HL-60 (cell line): ENCODE results near the gene HRK.

Experiments
- GABPA ChIP-seq: IDR thresholded peaks from 2 replicates; pipeline ENCODE4 v1.6.1; 2012; ENCODE audit warnings: low read depth
- POLR2AphosphoS5 ChIP-seq: IDR thresholded peaks from 2 replicates; pipeline ENCODE4 v1.6.1; 2012; ENCODE audit warnings: low read depth
- TF ChIP-seq, protein P1 (sequence below): IDR thresholded peaks from one replicate; pipeline ENCODE4 v1.5.1; 2011; ENCODE audit warnings: low read length, control low read depth, inconsistent platforms; ENCODE audit not compliant: insufficient read depth
- TF ChIP-seq, protein P2 (sequence below): IDR thresholded peaks from 2 replicates; pipeline ENCODE4 v1.6.1; 2012; ENCODE audit warnings: low read depth; ENCODE audit not compliant: insufficient replicate concordance

DNA sequence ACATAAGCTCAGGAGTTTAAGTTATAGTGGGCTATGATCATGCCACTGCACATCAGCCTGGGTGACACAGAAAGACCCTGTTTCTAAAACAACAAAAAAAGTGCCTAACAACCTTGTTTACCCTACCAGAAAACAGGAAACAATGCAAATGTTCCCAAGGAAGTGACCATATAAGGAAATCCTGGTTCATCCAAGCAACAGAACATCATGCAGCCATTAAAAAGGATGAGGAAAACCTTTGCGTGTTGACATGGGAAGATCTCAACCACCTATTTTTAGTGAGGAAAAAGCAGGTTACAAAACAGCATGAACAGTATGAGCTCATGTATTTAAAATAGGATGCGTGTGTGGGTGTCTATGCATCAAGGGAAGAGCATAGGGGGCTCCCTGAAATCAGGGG, 13.7 kb downstream of the HRK start:
- TF ChIP-seq, protein P1, sequence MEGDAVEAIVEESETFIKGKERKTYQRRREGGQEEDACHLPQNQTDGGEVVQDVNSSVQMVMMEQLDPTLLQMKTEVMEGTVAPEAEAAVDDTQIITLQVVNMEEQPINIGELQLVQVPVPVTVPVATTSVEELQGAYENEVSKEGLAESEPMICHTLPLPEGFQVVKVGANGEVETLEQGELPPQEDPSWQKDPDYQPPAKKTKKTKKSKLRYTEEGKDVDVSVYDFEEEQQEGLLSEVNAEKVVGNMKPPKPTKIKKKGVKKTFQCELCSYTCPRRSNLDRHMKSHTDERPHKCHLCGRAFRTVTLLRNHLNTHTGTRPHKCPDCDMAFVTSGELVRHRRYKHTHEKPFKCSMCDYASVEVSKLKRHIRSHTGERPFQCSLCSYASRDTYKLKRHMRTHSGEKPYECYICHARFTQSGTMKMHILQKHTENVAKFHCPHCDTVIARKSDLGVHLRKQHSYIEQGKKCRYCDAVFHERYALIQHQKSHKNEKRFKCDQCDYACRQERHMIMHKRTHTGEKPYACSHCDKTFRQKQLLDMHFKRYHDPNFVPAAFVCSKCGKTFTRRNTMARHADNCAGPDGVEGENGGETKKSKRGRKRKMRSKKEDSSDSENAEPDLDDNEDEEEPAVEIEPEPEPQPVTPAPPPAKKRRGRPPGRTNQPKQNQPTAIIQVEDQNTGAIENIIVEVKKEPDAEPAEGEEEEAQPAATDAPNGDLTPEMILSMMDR = no peak
- TF ChIP-seq POLR2AphosphoS5 (no peak), GABPA (no peak)
- TF ChIP-seq, protein P2, sequence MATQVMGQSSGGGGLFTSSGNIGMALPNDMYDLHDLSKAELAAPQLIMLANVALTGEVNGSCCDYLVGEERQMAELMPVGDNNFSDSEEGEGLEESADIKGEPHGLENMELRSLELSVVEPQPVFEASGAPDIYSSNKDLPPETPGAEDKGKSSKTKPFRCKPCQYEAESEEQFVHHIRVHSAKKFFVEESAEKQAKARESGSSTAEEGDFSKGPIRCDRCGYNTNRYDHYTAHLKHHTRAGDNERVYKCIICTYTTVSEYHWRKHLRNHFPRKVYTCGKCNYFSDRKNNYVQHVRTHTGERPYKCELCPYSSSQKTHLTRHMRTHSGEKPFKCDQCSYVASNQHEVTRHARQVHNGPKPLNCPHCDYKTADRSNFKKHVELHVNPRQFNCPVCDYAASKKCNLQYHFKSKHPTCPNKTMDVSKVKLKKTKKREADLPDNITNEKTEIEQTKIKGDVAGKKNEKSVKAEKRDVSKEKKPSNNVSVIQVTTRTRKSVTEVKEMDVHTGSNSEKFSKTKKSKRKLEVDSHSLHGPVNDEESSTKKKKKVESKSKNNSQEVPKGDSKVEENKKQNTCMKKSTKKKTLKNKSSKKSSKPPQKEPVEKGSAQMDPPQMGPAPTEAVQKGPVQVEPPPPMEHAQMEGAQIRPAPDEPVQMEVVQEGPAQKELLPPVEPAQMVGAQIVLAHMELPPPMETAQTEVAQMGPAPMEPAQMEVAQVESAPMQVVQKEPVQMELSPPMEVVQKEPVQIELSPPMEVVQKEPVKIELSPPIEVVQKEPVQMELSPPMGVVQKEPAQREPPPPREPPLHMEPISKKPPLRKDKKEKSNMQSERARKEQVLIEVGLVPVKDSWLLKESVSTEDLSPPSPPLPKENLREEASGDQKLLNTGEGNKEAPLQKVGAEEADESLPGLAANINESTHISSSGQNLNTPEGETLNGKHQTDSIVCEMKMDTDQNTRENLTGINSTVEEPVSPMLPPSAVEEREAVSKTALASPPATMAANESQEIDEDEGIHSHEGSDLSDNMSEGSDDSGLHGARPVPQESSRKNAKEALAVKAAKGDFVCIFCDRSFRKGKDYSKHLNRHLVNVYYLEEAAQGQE = no peak
